Activated T-helper 17 cell treated with anti-CD3 and anti-CD28 coated beads, Interleukin-2, amount 50 U/mL, for 72 hours (primary cell): Measurements from ENCODE around the gene MYF6. TPM values are rescaled to one million over a fixed set of nuclear protein-coding genes. Genes with fewer than 3 reads are reported as not detected.

ENCODE experiments used
- ATAC-seq: fragments of 150-1000 bp; cut with Tn5 transposase; replicated peaks from 2 replicates; pipeline ENCODE4 v1.10.0; 2021; ENCODE audit warnings: mild to moderate bottlenecking, moderate library complexity
- H3K27ac Mint-ChIP-seq: one replicate; pipeline ENCODE4 v1.8.0; 2022; ENCODE audit warnings: mixed read lengths
- H3K27me3 Mint-ChIP-seq: one replicate; pipeline ENCODE4 v1.8.0; 2022; ENCODE audit warnings: mixed read lengths
- H3K36me3 Mint-ChIP-seq: one replicate; pipeline ENCODE4 v1.8.0; 2022; ENCODE audit warnings: low read depth, mild to moderate bottlenecking, mixed read lengths
- H3K4me1 Mint-ChIP-seq: one replicate; pipeline ENCODE4 v1.8.0; 2022; ENCODE audit warnings: mixed read lengths
- H3K4me3 Mint-ChIP-seq: one replicate; pipeline ENCODE4 v1.8.0; 2022; ENCODE audit warnings: mild to moderate bottlenecking, mixed read lengths
- H3K9me3 Mint-ChIP-seq: one replicate; pipeline ENCODE4 v1.8.0; 2022; ENCODE audit warnings: mixed read lengths
- total RNA-seq, 2 donors: library from RNA; stranded (reverse); gene quantifications; one replicate each; pipeline ENCODE4 v1.2.3, GENCODE V29; 2022

The MYF6 gene
- total RNA-seq, 2 donors from 2014 or later = not detected

- Mint-ChIP-seq H3K4me3 (no peak overlapping the region), H3K9me3 (peaks cover 5% of the 10 kb centered on the region), H3K27me3 (peaks cover 32% of the 10 kb centered on the region), H3K36me3 (no peaks in the 10 kb centered on the region), H3K27ac (no peak overlapping the region), H3K4me1 (no peaks in the 10 kb centered on the region)
- no peak for ATAC-seq
These were observed 5.4 kb downstream of the MYF6 start for GRCh38 chr12:80712866-80713265.

GRCh38 chr12:80713419-80713818 is 6.0 kb downstream of the MYF6 start:
- Mint-ChIP-seq H3K4me3 (no peak overlapping the region), H3K27ac (no peak overlapping the region), H3K9me3 (peaks cover 5% of the 10 kb centered on the region), H3K4me1 (no peaks in the 10 kb centered on the region), H3K27me3 (peaks cover 30% of the 10 kb centered on the region), H3K36me3 (no peaks in the 10 kb centered on the region)
- ATAC-seq = no peak

GRCh38 chr12:80714055-80714454 is 6.6 kb downstream of the MYF6 start:
- peaks cover 25% of the 10 kb centered on the region for H3K27me3 Mint-ChIP-seq
- H3K36me3 Mint-ChIP-seq = no peaks in the 10 kb centered on the region
- peaks cover 5% of the 10 kb centered on the region for H3K9me3 Mint-ChIP-seq
- no peak for ATAC-seq
- no peak overlapping the region for H3K4me3 Mint-ChIP-seq
- no peaks in the 10 kb centered on the region for H3K4me1 Mint-ChIP-seq
- H3K27ac Mint-ChIP-seq = no peak overlapping the region

GRCh38 chr12:80714846-80715245 is 7.4 kb downstream of the MYF6 start:
- H3K36me3 Mint-ChIP-seq = no peaks in the 10 kb centered on the region
- H3K27me3 Mint-ChIP-seq = peaks cover 25% of the 10 kb centered on the region
- ATAC-seq = no peak
- no peak overlapping the region for H3K27ac Mint-ChIP-seq
- H3K9me3 Mint-ChIP-seq = peaks cover 5% of the 10 kb centered on the region
- H3K4me1 Mint-ChIP-seq = no peaks in the 10 kb centered on the region
- no peak overlapping the region for H3K4me3 Mint-ChIP-seq

GRCh38 chr12:80715713-80716249 is 8.3 kb downstream of the MYF6 start:
- no peak for ATAC-seq
- H3K36me3 Mint-ChIP-seq = no peaks in the 10 kb centered on the region
- H3K27ac Mint-ChIP-seq = no peak overlapping the region
- peaks cover 5% of the 10 kb centered on the region for H3K9me3 Mint-ChIP-seq
- H3K4me1 Mint-ChIP-seq = no peaks in the 10 kb centered on the region
- H3K4me3 Mint-ChIP-seq = no peak overlapping the region
- H3K27me3 Mint-ChIP-seq = peaks cover 17% of the 10 kb centered on the region

GRCh38 chr12:80716696-80717469 is 9.4 kb downstream of the MYF6 start, which contains the start of gene MYF5:
Gene MYF5 (plus strand): TSS chr12:80716912. CDS start chr12:80717064, 152 bp downstream.
- Mint-ChIP-seq H3K36me3 (no peaks in the 10 kb centered on the region), H3K4me3 (no peak within 1 kb of the TSS), H3K4me1 (no peaks in the 10 kb centered on the region), H3K27ac (no peak within 1 kb of the TSS), H3K9me3 (peaks cover 5% of the 10 kb centered on the region), H3K27me3 (peaks cover 17% of the 10 kb centered on the region)
- ATAC-seq = no peak

- H3K27me3 Mint-ChIP-seq = peaks cover 17% of the 10 kb centered on the region
- ATAC-seq = no peak
- H3K36me3 Mint-ChIP-seq = no peaks in the 10 kb centered on the region
- no peak overlapping the region for H3K4me3 Mint-ChIP-seq
- H3K9me3 Mint-ChIP-seq = peaks cover 5% of the 10 kb centered on the region
- no peaks in the 10 kb centered on the region for H3K4me1 Mint-ChIP-seq
- no peak overlapping the region for H3K27ac Mint-ChIP-seq
These were observed 10.4 kb downstream of the MYF6 start for GRCh38 chr12:80717856-80718255.

- ATAC-seq = no peak
- Mint-ChIP-seq H3K4me3 (no peak overlapping the region), H3K27me3 (peaks cover 3% of the 10 kb centered on the region), H3K4me1 (no peaks in the 10 kb centered on the region), H3K36me3 (no peaks in the 10 kb centered on the region), H3K9me3 (peaks cover 5% of the 10 kb centered on the region), H3K27ac (no peak overlapping the region)
These were observed 13.1 kb downstream of the MYF6 start for GRCh38 chr12:80720516-80720915.

- peaks cover 2% of the 10 kb centered on the region for H3K27me3 Mint-ChIP-seq
- no peak overlapping the region for H3K4me3 Mint-ChIP-seq
- no peaks in the 10 kb centered on the region for H3K36me3 Mint-ChIP-seq
- ATAC-seq = no peak
- H3K27ac Mint-ChIP-seq = no peak overlapping the region
- H3K9me3 Mint-ChIP-seq = no peaks in the 10 kb centered on the region
- no peaks in the 10 kb centered on the region for H3K4me1 Mint-ChIP-seq
These were observed 13.9 kb downstream of the MYF6 start for GRCh38 chr12:80721326-80721725.

GRCh38 chr12:80745851-80746505 is 38.5 kb downstream of the MYF6 start:
- H3K27ac Mint-ChIP-seq = no peak overlapping the region
- no peak for ATAC-seq
- no peaks in the 10 kb centered on the region for H3K36me3 Mint-ChIP-seq
- no peaks in the 10 kb centered on the region for H3K4me1 Mint-ChIP-seq
- H3K27me3 Mint-ChIP-seq = no peaks in the 10 kb centered on the region
- peaks cover 7% of the 10 kb centered on the region for H3K9me3 Mint-ChIP-seq
- no peak overlapping the region for H3K4me3 Mint-ChIP-seq

GRCh38 chr12:80747800-80748199 is 40.4 kb downstream of the MYF6 start:
- Mint-ChIP-seq H3K27ac (no peak overlapping the region), H3K36me3 (no peaks in the 10 kb centered on the region), H3K4me1 (no peaks in the 10 kb centered on the region), H3K4me3 (no peak overlapping the region), H3K9me3 (peaks cover 10% of the 10 kb centered on the region), H3K27me3 (no peaks in the 10 kb centered on the region)
- no peak for ATAC-seq

GRCh38 chr12:80749456-80749855 is 42.0 kb downstream of the MYF6 start:
- Mint-ChIP-seq H3K27ac (no peak overlapping the region), H3K4me1 (no peaks in the 10 kb centered on the region), H3K4me3 (no peak overlapping the region), H3K9me3 (peaks cover 6% of the 10 kb centered on the region), H3K27me3 (no peaks in the 10 kb centered on the region), H3K36me3 (no peaks in the 10 kb centered on the region)
- no peak for ATAC-seq

GRCh38 chr12:80752464-80752863 is 45.0 kb downstream of the MYF6 start:
- no peaks in the 10 kb centered on the region for H3K27me3 Mint-ChIP-seq
- H3K27ac Mint-ChIP-seq = no peak overlapping the region
- no peaks in the 10 kb centered on the region for H3K4me1 Mint-ChIP-seq
- no peak for ATAC-seq
- no peak overlapping the region for H3K4me3 Mint-ChIP-seq
- H3K36me3 Mint-ChIP-seq = no peaks in the 10 kb centered on the region
- peaks cover 15% of the 10 kb centered on the region for H3K9me3 Mint-ChIP-seq

GRCh38 chr12:80754274-80754673 is 46.8 kb downstream of the MYF6 start:
- no peak for ATAC-seq
- no peaks in the 10 kb centered on the region for H3K4me1 Mint-ChIP-seq
- no peak overlapping the region for H3K27ac Mint-ChIP-seq
- no peaks in the 10 kb centered on the region for H3K36me3 Mint-ChIP-seq
- no peaks in the 10 kb centered on the region for H3K27me3 Mint-ChIP-seq
- H3K9me3 Mint-ChIP-seq = peaks cover 15% of the 10 kb centered on the region
- H3K4me3 Mint-ChIP-seq = no peak overlapping the region

GRCh38 chr12:80756875-80757274 is 49.4 kb downstream of the MYF6 start:
- no peak for ATAC-seq
- H3K4me3 Mint-ChIP-seq = no peak overlapping the region
- H3K4me1 Mint-ChIP-seq = no peaks in the 10 kb centered on the region
- peaks cover 11% of the 10 kb centered on the region for H3K9me3 Mint-ChIP-seq
- no peaks in the 10 kb centered on the region for H3K36me3 Mint-ChIP-seq
- no peak overlapping the region for H3K27ac Mint-ChIP-seq
- H3K27me3 Mint-ChIP-seq = no peaks in the 10 kb centered on the region
